ENCODE results near the gene SLC22A16.

GRCh38 chr6:110524305-110524704, 47.9 kb upstream of the SLC22A16 start:
- TF ChIP-seq EZH2 (IDR thresholded peaks at IDR 0.05; ENCODE audit: insufficient read depth, poor library complexity, severe bottlenecking), result no peak
- no peak for TF ChIP-seq EZH2phosphoT487 (IDR thresholded peaks at IDR 0.05; ENCODE audit: insufficient read depth, low read depth)
